K562 (cell line): Measurements from ENCODE around the gene NUDT9. TPM values are rescaled to one million over a fixed set of nuclear protein-coding genes. Genes with fewer than 3 reads are reported as not detected.
A peak's percentile ranks its signal among the peaks of the same experiment; 100 is the strongest.

Source experiments
- ATAC-seq: fragments of 200-7000 bp; cut with Tn5 transposase; 3 replicates; pipeline ENCODE4 v1.9.1; 2020; ENCODE audit warnings: moderate library complexity
- BruUV-seq: library from RNA; stranded (reverse); fragments of 400-500 nt; replicated peaks from 2 replicates; lab custom pipeline; 2021; lab: Mats Ljungman, UMichigan
- CTCF ChIA-PET: fragments of 300-600 bp; formaldehyde crosslinking; extraction: SDS; loops from one replicate; lab custom pipeline; 2021; ENCODE audit warnings: low intra/inter-chr PET ratio; lab: Yijun Ruan, JAX
- POLR2A ChIA-PET: fragments of 300-600, 350-650 bp; sonication (Branson Sonifier 250); formaldehyde crosslinking; extraction: SDS; loops from one replicate; lab custom pipeline; 2021; ENCODE audit warnings: antibody characterized with exemption, inconsistent platforms; lab: Yijun Ruan, JAX
- DNase-seq, 4 experiments: peaks; one replicate each; pipeline versions ENCODE4 v3.0.0 to v3.0.0-alpha.2; 2011 to 2018; ENCODE audit warnings: low spot score in 3 of 4, mixed read lengths in 3 of 4; ENCODE audit errors: extremely low read depth in 1 of 4
- FAIRE-seq: peaks from 2 replicates; lab custom pipeline; 2011; peaks lifted over from hg19 to GRCh38; lab: Jason Lieb, UNC
- H2AFZ ChIP-seq: 2 replicates; pipeline ENCODE4 v1.6.0; 2011; ENCODE audit warnings: low read depth, low read length, control low read depth, inconsistent platforms
- H3K27ac ChIP-seq: fragments of 200-600 bp; 3 replicates; pipeline ENCODE4 v1.8.0; 2011; ENCODE audit warnings: low read depth, mild to moderate bottlenecking, control low read depth, inconsistent platforms, low read length, moderate library complexity, mixed read lengths; ENCODE audit errors: extremely low read depth
- H3K27me3 ChIP-seq, 2 experiments: fragments of 300-600 bp in 1 of 2; 2 replicates in 1 of 2; 3 replicates in 1 of 2; pipeline versions ENCODE4 v1.6.0 to v1.8.0; 2011; ENCODE audit warnings: inconsistent platforms in 2 of 2, low read length in 2 of 2, mild to moderate bottlenecking in 1 of 2, mixed read lengths in 1 of 2, moderate library complexity in 1 of 2; ENCODE audit not compliant: control insufficient read depth in 2 of 2, insufficient read depth in 2 of 2
- H3K36me3 ChIP-seq: fragments of 300-600 bp; 3 replicates; pipeline ENCODE4 v1.8.0; 2011; ENCODE audit warnings: mild to moderate bottlenecking, low read length, inconsistent platforms; ENCODE audit not compliant: control insufficient read depth, insufficient read depth
- H3K4me1 ChIP-seq, 2 experiments: fragments of 200-600 bp in 1 of 2; replicated peaks in 1 of 2; 2 replicates in 1 of 2; 3 replicates in 1 of 2; pipeline versions ENCODE4 v1.5.1 to v1.8.0; 2011; ENCODE audit warnings: inconsistent platforms in 2 of 2, low read length in 2 of 2, mild to moderate bottlenecking in 1 of 2, mixed read lengths in 1 of 2, moderate library complexity in 1 of 2; ENCODE audit not compliant: control insufficient read depth in 2 of 2, insufficient read depth in 2 of 2
- H3K4me2 ChIP-seq: 2 replicates; pipeline ENCODE4 v1.6.1; 2011; ENCODE audit warnings: low read length, control low read depth, inconsistent platforms, mixed read lengths; ENCODE audit not compliant: insufficient read depth
- H3K4me3 ChIP-seq: fragments of 200-600 bp; sonication (generic), shearing (Covaris generic); 2 replicates; pipeline ENCODE4 v1.5.1; 2016; ENCODE audit warnings: control low read depth, inconsistent platforms
- H3K79me2 ChIP-seq: fragments of 200-600 bp; 3 replicates; pipeline ENCODE4 v1.8.0; 2011; ENCODE audit warnings: low read length, inconsistent platforms; ENCODE audit not compliant: control insufficient read depth, insufficient read depth
- H3K9ac ChIP-seq, 2 experiments: 2 replicates each; pipeline versions ENCODE4 v1.6.0 to v1.6.1; 2011; ENCODE audit warnings: low read depth in 2 of 2, low read length in 2 of 2, control low read depth in 1 of 2, inconsistent platforms in 1 of 2, mild to moderate bottlenecking in 1 of 2, mixed read lengths in 1 of 2; ENCODE audit not compliant: insufficient read depth in 1 of 2
- H3K9me1 ChIP-seq: one replicate; pipeline ENCODE4 v1.6.0; 2011; ENCODE audit warnings: inconsistent platforms, mild to moderate bottlenecking, low read length, moderate library complexity; ENCODE audit not compliant: control insufficient read depth, insufficient read depth
- H3K9me3 ChIP-seq: replicated peaks from 2 replicates; pipeline ENCODE4 v1.5.1; 2011; ENCODE audit warnings: low read depth, low read length, inconsistent platforms; ENCODE audit not compliant: control insufficient read depth, insufficient read depth
- H4K20me1 ChIP-seq: replicated peaks from 2 replicates; pipeline ENCODE4 v1.6.1; 2011; ENCODE audit warnings: low read length, inconsistent platforms, mixed read lengths; ENCODE audit not compliant: control insufficient read depth, insufficient read depth
- C11orf30 ChIP-seq: fragments of 450-650 bp; IDR thresholded peaks from 2 replicates; pipeline ENCODE4 v1.6.1; 2016; ENCODE audit warnings: low read depth, mild to moderate bottlenecking
- FOXJ3 ChIP-seq: sonication (generic); formaldehyde crosslinking; IDR thresholded peaks from 2 replicates; pipeline ENCODE4 v1.4.0; 2020; ENCODE audit warnings: mild to moderate bottlenecking, missing genetic modification reagents
- ZNF316 ChIP-seq: fragments of 450-650 bp; IDR thresholded peaks from 2 replicates; pipeline ENCODE4 v1.6.1; 2016
- ZNF695 ChIP-seq: fragments of 450-650 bp; formaldehyde crosslinking; IDR thresholded peaks from 2 replicates; pipeline ENCODE4 v1.4.0; 2020; ENCODE audit warnings: mild to moderate bottlenecking, moderate library complexity
- WGBS: fragments of 100-300 bp; shearing (Covaris generic); methylation state at CpG from one replicate; pipeline ENCODE4 v1.1.6; 2016; ENCODE audit warnings: low coverage, mixed read lengths; ENCODE audit not compliant: insufficient coverage; ENCODE audit errors: missing lambda C conversion rate; 5-methylcytosine and 5-hydroxymethylcytosine counted together
- in situ Hi-C: fragments of 300-500 bp; cut with MboI; formaldehyde crosslinking; loops from 4 replicates; pipeline ENCODE4 v1.15.0; 2018; ENCODE audit warnings: inconsistent platforms, mixed read lengths
- intact Hi-C: fragments of 100-400 bp; cut with micrococcal nuclease; formaldehyde crosslinking; loops from 2 replicates; pipeline ENCODE4 v1.14.2; 2022
- polyA plus RNA-seq, 8 experiments: library from polyadenylated mRNA; depleted of rRNA in 4 of 8; stranded (reverse) in 5 of 8; unstranded in 3 of 8; fragments of >200 nt; fragmentation: Nextera tagmentation in 2 of 8; fragmentation: Illumina TruSeq in 1 of 8; extraction: Ambion mirVana in 2 of 8; extraction: Trizol in 1 of 8; gene quantifications; 2 replicates each; pipeline versions ENCODE4 v1.2.1 to v1.2.3, GENCODE V29; 2011 to 2014; ENCODE audit warnings: inconsistent platforms in 1 of 8, missing spikeins in 1 of 8
- total RNA-seq, 7 experiments: library from RNA; depleted of rRNA in 6 of 7; stranded (reverse); fragments of >200 nt in 6 of 7; fragmentation: Illumina TruSeq in 2 of 7; extraction: Trizol in 2 of 7; gene quantifications; 2 replicates each; pipeline versions ENCODE4 v1.2.1 to v1.2.3, GENCODE V29; 2011 to 2021; ENCODE audit warnings: low replicate concordance in 1 of 7

Gene NUDT9
- total and polyA plus RNA-seq, 9 of the 15 experiments (the other 6 are each of a cell fraction or from before 2014, with no cell fraction given) = 8.5 to 20.8 (median 18.0) TPM

DNA sequence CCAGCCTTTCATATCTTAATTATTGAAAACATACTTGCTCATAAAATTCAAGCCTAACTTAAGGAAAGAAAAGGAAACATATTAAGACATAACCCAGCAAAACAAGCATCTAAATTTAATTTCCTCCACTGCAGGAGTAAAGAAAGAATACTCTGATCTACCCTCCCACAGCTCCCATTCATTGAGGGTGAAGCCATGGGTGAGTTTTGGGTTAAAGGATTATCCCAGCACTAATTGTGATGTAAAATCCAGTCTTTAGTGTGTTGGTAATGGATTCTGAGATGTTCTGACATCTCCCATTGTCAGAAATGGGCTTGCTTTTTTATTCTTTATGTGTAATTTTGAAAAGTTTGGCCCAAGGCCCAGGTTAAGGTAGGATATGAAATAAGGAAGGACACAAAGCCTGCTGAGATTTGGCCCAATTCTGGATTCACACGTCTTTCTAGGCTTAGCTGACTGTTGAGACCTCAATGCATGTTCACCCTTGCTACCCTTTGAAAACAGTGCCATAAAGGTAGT lies 56.4 kb downstream of the NUDT9 start:
- DNase-seq = no peak
- no peaks in the 10 kb centered on the region for H3K27me3 ChIP-seq
- POLR2A ChIA-PET = no interaction called here
- no peak overlapping the region for H3K9ac ChIP-seq
- intact Hi-C loops (no loop called here), in situ Hi-C loops (no loop called here)
- no peak overlapping the region for H3K27ac ChIP-seq
- CTCF ChIA-PET = no interaction called here
- no peaks in the 10 kb centered on the region for H3K9me1 ChIP-seq
- H4K20me1 ChIP-seq = no peaks in the 10 kb centered on the region
- no peak for TF ChIP-seq ZNF695
- no peak overlapping the region for H3K4me3 ChIP-seq
- H3K79me2 ChIP-seq = no peaks in the 10 kb centered on the region
- FAIRE-seq = no peak
- no peaks in the 10 kb centered on the region for H3K36me3 ChIP-seq
- BruUV-seq = no TSS peak
- H3K4me1 ChIP-seq = no peaks in the 10 kb centered on the region
- H3K4me2 ChIP-seq = no peak overlapping the region
- ATAC-seq = no peak
- H2AFZ ChIP-seq = no peak overlapping the region
- 11% methylated on average over 1 of the region's 1 CpG for WGBS
- no peaks in the 10 kb centered on the region for H3K9me3 ChIP-seq

DNA sequence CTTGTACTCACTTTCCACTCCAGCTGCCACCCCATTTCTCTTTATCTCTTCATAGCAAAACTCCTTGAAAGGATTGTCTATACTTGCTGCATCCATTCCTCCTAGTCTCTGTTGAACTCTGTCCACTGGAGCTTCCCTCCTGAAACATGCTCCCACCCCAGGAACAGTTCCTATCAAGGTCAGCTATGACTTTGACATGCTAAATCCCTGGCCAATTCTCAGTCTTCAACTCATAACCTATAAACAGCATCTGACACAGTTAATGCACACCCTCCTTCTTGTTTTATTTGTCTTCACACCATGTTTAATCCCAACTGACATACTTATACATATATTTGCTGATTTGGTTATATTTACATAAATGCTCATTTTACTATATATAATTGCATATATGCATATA lies 59.0 kb downstream of the NUDT9 start:
- H3K4me2 ChIP-seq = no peak overlapping the region
- TF ChIP-seq FOXJ3 (CRISPR knock-in tag) (no peak), C11orf30 (peak; percentile 25; the same call in 1 of the 2 replicates), ZNF316 (0 out of 2 replicates have a peak, but pooled peaks have one; percentile 28)
- H3K4me1 ChIP-seq = no peaks in the 10 kb centered on the region
- in situ Hi-C loops (no loop called here), intact Hi-C loops (no loop called here)
- no peak overlapping the region for H3K4me3 ChIP-seq
- no peaks in the 10 kb centered on the region for H3K9me1 ChIP-seq
- no peaks in the 10 kb centered on the region for H3K9me3 ChIP-seq
- BruUV-seq = no TSS peak
- no peak overlapping the region for H3K27ac ChIP-seq
- FAIRE-seq (no peak), ATAC-seq (no peak), DNase-seq (no peak)
- no peaks in the 10 kb centered on the region for H3K27me3 ChIP-seq
- ChIA-PET CTCF (no interaction called here), POLR2A (interaction anchor here (0.6 kb wide), 1 partner anchor 301 kb away, joined by 3 read pairs; no protein-coding TSS in a partner anchor)
- no peak overlapping the region for H2AFZ ChIP-seq
- H3K79me2 ChIP-seq = no peaks in the 10 kb centered on the region
- H4K20me1 ChIP-seq = no peaks in the 10 kb centered on the region
- no peaks in the 10 kb centered on the region for H3K36me3 ChIP-seq
- H3K9ac ChIP-seq = no peak overlapping the region
